Loucy (cell line): ENCODE data around the gene MEF2C.

Experiments
- H2AFZ ChIP-seq: fragments of 200-600 bp; sonication (generic); 2 replicates; pipeline ENCODE4 v1.6.0; 2016; ENCODE audit warnings: antibody characterized with exemption, mild to moderate bottlenecking, low read length, moderate library complexity
- H3F3A ChIP-seq: fragments of 200-600 bp; 2 replicates; pipeline ENCODE4 v1.6.0; 2016; ENCODE audit warnings: antibody characterized with exemption, low read depth, mild to moderate bottlenecking
- H3K27me3 ChIP-seq: fragments of 200-600 bp; sonication (generic); 2 replicates; pipeline ENCODE4 v1.6.1; 2014; ENCODE audit warnings: low read length, mild to moderate bottlenecking; ENCODE audit not compliant: insufficient read depth, poor library complexity, severe bottlenecking
- H3K36me3 ChIP-seq: fragments of 200-600 bp; sonication (generic); 2 replicates; pipeline ENCODE4 v1.6.1; 2016; ENCODE audit warnings: low read length; ENCODE audit not compliant: insufficient read depth
- H3K4me1 ChIP-seq: fragments of 200-600 bp; sonication (generic); 2 replicates; pipeline ENCODE4 v1.5.1; 2014; ENCODE audit warnings: low read length, mild to moderate bottlenecking; ENCODE audit not compliant: insufficient read depth, poor library complexity, severe bottlenecking
- H3K4me2 ChIP-seq: fragments of 200-600 bp; sonication (generic); 2 replicates; pipeline ENCODE4 v1.6.0; 2014; ENCODE audit warnings: antibody characterized with exemption, low read length, low read depth, mild to moderate bottlenecking; ENCODE audit not compliant: poor library complexity, severe bottlenecking
- H3K4me3 ChIP-seq: fragments of 200-600 bp; sonication (generic); 2 replicates; pipeline ENCODE4 v1.5.1; 2014; ENCODE audit warnings: low read length, mild to moderate bottlenecking, mixed read lengths; ENCODE audit not compliant: poor library complexity, severe bottlenecking
- H3K79me2 ChIP-seq: fragments of 200-600 bp; sonication (generic); 2 replicates; pipeline ENCODE4 v1.6.1; 2014; ENCODE audit warnings: low read length; ENCODE audit not compliant: insufficient read depth
- H3K9ac ChIP-seq: fragments of 200-600 bp; sonication (generic); 2 replicates; pipeline ENCODE4 v1.6.0; 2014; ENCODE audit warnings: mild to moderate bottlenecking, low read depth, low read length, moderate library complexity; ENCODE audit not compliant: poor library complexity, severe bottlenecking
- H3K9me2 ChIP-seq: fragments of 200-600 bp; sonication (generic); replicated peaks from 2 replicates; pipeline ENCODE4 v1.6.1; 2016; ENCODE audit warnings: low read depth, low read length, mixed read lengths
- H3K9me3 ChIP-seq: fragments of 200-600 bp; sonication (generic); 2 replicates; pipeline ENCODE4 v1.6.1; 2014; ENCODE audit warnings: mild to moderate bottlenecking, antibody characterized with exemption, low read length, low read depth; ENCODE audit not compliant: insufficient read depth
- H4K20me1 ChIP-seq: fragments of 200-600 bp; sonication (generic); 2 replicates; pipeline ENCODE4 v1.6.0; 2014; ENCODE audit warnings: antibody characterized with exemption, low read length, mild to moderate bottlenecking; ENCODE audit not compliant: insufficient read depth, poor library complexity, severe bottlenecking
- CTCF ChIP-seq: fragments of 200-600 bp; sonication (generic); conservative IDR thresholded peaks from 2 replicates; pipeline ENCODE4 v1.5.1; 2014; ENCODE audit warnings: mild to moderate bottlenecking, antibody characterized with exemption, low read length
- EZH2phosphoT487 ChIP-seq: fragments of 200-600 bp; IDR thresholded peaks from 2 replicates; pipeline ENCODE4 v1.6.1; 2018; ENCODE audit warnings: antibody characterized with exemption, mild to moderate bottlenecking, moderate library complexity, borderline replicate concordance

MEF2C gene

GRCh38 chr5:88863523-88863922, 19.5 kb downstream of the MEF2C start:
- Histone ChIP-seq H3K9me3 (no peaks in the 10 kb centered on the region), H3K4me1 (no peaks in the 10 kb centered on the region), H3K9me2 (no peaks in the 10 kb centered on the region), H3K9ac (no peak overlapping the region), H3K27me3 (no peaks in the 10 kb centered on the region), H4K20me1 (no peaks in the 10 kb centered on the region), H3K79me2 (no peaks in the 10 kb centered on the region), H3K36me3 (no peaks in the 10 kb centered on the region), H2AFZ (no peak overlapping the region), H3K4me3 (no peak overlapping the region), H3F3A (no peaks in the 10 kb centered on the region), H3K4me2 (no peak overlapping the region)
- TF ChIP-seq EZH2phosphoT487 (no peak), CTCF (no peak)

- H3F3A ChIP-seq, result no peaks in the 10 kb centered on the region
- TF ChIP-seq EZH2phosphoT487, result no peak
- no peak for TF ChIP-seq CTCF
- H3K27me3 ChIP-seq, result no peaks in the 10 kb centered on the region
- H4K20me1 ChIP-seq, result no peaks in the 10 kb centered on the region
- H3K79me2 ChIP-seq, result no peaks in the 10 kb centered on the region
- no peaks in the 10 kb centered on the region for H3K9me2 ChIP-seq
- no peaks in the 10 kb centered on the region for H3K9me3 ChIP-seq
- H3K9ac ChIP-seq, result no peak overlapping the region
- H2AFZ ChIP-seq, result no peak overlapping the region
- H3K4me2 ChIP-seq, result no peak overlapping the region
- H3K4me1 ChIP-seq, result no peaks in the 10 kb centered on the region
- H3K4me3 ChIP-seq, result no peak overlapping the region
- no peaks in the 10 kb centered on the region for H3K36me3 ChIP-seq
These were observed 20.3 kb downstream of the MEF2C start for GRCh38 chr5:88862547-88863175.

DNA sequence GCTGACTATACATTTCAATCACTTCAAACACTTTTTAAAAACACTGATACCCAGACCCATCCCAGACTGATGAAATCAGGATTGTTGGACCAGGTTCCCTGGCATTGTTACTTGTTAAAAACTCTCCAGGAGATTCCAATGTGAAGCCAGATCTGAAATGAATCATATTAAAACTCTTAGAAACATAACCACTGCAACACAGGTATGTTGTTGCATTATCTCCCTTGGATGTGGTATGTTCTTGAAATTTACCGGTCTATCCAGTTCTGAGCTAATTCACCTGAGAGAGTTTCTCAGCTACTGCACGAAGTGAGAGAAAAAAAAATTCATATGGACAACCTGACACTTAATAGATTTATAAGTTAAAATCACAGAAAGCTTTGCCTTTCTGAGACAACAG, 21.8 kb downstream of the MEF2C start:
- Histone ChIP-seq H3K36me3 (no peaks in the 10 kb centered on the region), H3K9me2 (no peaks in the 10 kb centered on the region), H3K4me3 (no peak overlapping the region), H3F3A (no peaks in the 10 kb centered on the region), H3K79me2 (no peaks in the 10 kb centered on the region), H3K9me3 (no peaks in the 10 kb centered on the region), H4K20me1 (no peaks in the 10 kb centered on the region), H3K4me2 (no peak overlapping the region), H2AFZ (no peak overlapping the region), H3K9ac (no peak overlapping the region), H3K4me1 (no peaks in the 10 kb centered on the region), H3K27me3 (no peaks in the 10 kb centered on the region)
- no peak for TF ChIP-seq EZH2phosphoT487
- TF ChIP-seq CTCF, result no peak
